Peyer's patch (tissue), 4 donors: Measurements from ENCODE around the gene NHLH2.

ENCODE experiments used
- POLR2A ChIP-seq, 2 donors: fragments of 450-650 bp; IDR thresholded peaks; one replicate each; pipeline ENCODE4 v1.5.1; 2017; ENCODE audit warnings: antibody characterized with exemption in 2 of 2, mild to moderate bottlenecking in 2 of 2, moderate library complexity in 2 of 2
- TF ChIP-seq, protein P1 (sequence below), 6 experiments: fragments of 450-650 bp in 4 of 6; fragments of 200-600 bp in 2 of 6; sonication (generic) in 1 of 6; IDR thresholded peaks; one replicate each; pipeline ENCODE4 v1.5.1; 2017 to 2019; ENCODE audit warnings: antibody characterized with exemption in 6 of 6, mild to moderate bottlenecking in 3 of 6, moderate library complexity in 1 of 6

DNA sequence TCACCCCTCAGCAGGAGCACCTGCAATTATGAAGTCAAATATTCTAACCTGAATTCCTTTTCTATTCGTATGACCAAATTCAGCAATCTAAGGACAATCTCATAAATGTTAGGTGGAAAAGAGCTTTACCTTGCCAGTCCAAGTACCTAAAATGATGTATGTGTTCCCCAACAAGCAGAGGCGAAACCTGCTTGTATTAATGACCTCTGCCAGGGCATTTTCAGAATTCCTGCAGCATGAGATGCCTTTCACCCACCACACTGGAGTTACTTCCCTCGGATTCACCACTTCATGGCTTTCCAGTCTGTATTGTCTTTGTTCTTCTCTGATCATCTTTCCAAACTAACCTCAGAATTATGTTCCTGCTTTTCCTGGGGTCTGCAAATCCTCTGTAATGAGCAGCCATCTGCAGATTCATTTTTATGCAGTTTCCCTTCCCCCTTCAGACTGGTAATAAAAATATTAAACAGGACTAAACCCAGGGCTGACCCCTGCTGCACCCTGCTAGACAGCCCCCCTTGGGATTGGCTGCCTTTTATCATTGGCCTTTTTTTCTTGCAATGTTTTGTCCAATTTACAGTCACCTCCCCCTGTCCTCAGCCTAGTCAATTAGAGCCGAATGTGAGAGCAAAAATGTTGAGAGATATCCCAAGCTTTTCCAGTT lies 45.8 kb downstream of the NHLH2 start:
- TF ChIP-seq, protein P1, sequence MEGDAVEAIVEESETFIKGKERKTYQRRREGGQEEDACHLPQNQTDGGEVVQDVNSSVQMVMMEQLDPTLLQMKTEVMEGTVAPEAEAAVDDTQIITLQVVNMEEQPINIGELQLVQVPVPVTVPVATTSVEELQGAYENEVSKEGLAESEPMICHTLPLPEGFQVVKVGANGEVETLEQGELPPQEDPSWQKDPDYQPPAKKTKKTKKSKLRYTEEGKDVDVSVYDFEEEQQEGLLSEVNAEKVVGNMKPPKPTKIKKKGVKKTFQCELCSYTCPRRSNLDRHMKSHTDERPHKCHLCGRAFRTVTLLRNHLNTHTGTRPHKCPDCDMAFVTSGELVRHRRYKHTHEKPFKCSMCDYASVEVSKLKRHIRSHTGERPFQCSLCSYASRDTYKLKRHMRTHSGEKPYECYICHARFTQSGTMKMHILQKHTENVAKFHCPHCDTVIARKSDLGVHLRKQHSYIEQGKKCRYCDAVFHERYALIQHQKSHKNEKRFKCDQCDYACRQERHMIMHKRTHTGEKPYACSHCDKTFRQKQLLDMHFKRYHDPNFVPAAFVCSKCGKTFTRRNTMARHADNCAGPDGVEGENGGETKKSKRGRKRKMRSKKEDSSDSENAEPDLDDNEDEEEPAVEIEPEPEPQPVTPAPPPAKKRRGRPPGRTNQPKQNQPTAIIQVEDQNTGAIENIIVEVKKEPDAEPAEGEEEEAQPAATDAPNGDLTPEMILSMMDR (IDR thresholded peaks at IDR 0.05): no peak
- no peak for TF ChIP-seq POLR2A (IDR thresholded peaks at IDR 0.05)
